ACC112 (cell line): ENCODE measurements around the gene ASCC3.

ENCODE experiments used
- H2AFZ ChIP-seq: fragments of 200-600 bp; sonication (generic); one replicate; pipeline ENCODE4 v1.6.0; 2017; ENCODE audit warnings: antibody characterized with exemption, low read length; ENCODE audit not compliant: unreplicated experiment
- H3K27ac ChIP-seq: fragments of 200-600 bp; sonication (generic); 2 replicates; pipeline ENCODE4 v1.5.1; 2014; ENCODE audit warnings: low read depth, mild to moderate bottlenecking, antibody characterized with exemption, low read length, moderate library complexity
- H3K27me3 ChIP-seq: fragments of 200-600 bp; sonication (generic); 2 replicates; pipeline ENCODE4 v1.6.1; 2014; ENCODE audit warnings: mild to moderate bottlenecking, antibody characterized with exemption, low read length, moderate library complexity, mixed read lengths; ENCODE audit not compliant: insufficient read depth
- H3K36me3 ChIP-seq: fragments of 200-600 bp; sonication (generic); 2 replicates; pipeline ENCODE4 v1.6.1; 2016; ENCODE audit warnings: mild to moderate bottlenecking, antibody characterized with exemption, low read length, moderate library complexity, mixed read lengths; ENCODE audit not compliant: insufficient read depth
- H3K4me1 ChIP-seq: fragments of 200-600 bp; sonication (generic); one replicate; pipeline ENCODE4 v1.6.1; 2016; ENCODE audit warnings: low read length, mixed read lengths; ENCODE audit not compliant: insufficient read depth, unreplicated experiment, control insufficient read depth
- H3K4me3 ChIP-seq: fragments of 200-600 bp; sonication (generic); 2 replicates; pipeline ENCODE4 v1.5.1; 2014; ENCODE audit warnings: mild to moderate bottlenecking, low read depth, low read length
- H3K79me2 ChIP-seq: fragments of 200-600 bp; sonication (generic); one replicate; pipeline ENCODE4 v1.6.0; 2016; ENCODE audit warnings: low read length; ENCODE audit not compliant: control insufficient read depth, unreplicated experiment, insufficient read depth

The ASCC3 gene

DNA sequence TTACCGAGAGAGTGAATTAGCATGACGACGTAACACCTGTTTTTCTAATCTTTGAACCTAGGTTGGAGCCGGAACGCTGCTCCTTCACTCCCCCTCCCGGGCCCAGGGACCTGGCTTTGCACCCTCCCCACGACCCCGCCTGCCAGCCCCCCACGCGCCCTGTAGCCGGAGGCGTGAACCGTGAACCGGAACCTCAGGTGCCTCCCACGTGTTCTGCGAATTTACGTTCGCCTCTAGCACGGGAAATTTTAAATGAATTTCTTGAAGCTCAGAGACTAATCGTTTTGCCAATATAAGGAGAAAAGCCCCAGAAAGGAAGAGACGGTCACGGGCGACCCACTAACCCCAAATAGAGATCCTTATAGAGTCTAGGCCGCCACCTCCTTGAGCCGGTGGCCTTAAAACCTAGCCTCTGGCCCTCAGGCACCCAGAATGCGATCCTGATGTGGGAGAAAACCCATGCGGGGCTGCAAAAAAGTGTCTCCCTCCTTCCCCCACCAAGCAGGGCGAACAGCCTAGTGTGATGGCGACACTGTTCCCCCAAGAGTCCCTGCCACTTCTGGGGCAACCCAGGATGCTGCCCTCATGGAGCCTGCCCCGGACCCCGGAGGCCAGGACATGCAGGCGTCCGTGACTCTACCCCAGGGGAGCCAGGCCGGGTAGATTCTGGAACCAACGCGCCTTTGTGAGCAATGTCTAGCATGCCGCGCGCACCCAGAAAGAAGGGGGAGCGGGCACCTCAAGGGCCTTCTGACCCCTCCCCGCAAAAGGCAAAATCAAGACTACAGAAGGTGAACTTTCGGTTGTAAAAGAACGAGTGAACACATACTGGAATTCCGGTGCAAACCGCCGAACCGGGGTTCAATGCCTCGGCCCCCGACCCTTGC is 413.8 kb downstream of the ASCC3 start:
- peaks cover 81% of the 10 kb centered on the region for H3K27me3 ChIP-seq
- no peaks in the 10 kb centered on the region for H3K79me2 ChIP-seq
- no peaks in the 10 kb centered on the region for H3K4me1 ChIP-seq
- H3K4me3 ChIP-seq = no peak overlapping the region
- no peak overlapping the region for H2AFZ ChIP-seq
- H3K36me3 ChIP-seq = no peaks in the 10 kb centered on the region
- H3K27ac ChIP-seq = no peak overlapping the region

DNA sequence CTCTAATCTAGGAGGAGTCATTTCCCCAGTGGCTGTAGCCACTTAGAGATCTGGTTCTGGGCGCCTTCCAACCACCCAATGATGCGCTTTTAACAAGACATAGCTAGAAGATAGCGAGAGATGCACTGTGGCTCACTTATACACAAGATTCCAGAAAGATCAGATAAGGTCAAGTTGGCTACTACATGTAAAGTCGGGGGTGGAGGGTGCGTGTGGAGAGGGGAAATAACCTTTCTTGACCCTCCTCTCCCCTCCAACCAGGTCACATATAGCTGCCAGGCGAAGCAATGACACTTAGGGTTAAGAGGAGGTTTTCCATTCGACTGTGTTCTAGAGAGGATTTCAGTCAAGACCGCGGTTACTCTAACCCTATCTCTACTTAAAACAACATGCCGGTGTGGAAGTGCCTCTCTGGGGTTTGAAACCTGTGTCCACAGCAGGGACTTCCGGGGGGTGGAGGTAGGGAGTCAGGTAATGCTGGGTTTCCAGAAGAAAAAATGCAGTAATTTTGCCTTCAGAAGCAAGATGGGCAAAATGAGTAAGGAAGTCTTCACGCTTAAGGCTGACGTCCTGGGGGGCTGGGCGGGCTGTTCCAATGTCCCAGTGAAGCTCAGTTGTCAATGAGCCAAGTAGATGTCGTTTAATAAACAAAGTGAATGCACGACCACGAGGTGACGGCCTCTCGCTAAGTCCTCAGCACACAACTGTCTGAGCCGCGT is 414.6 kb downstream of the ASCC3 start:
- no peaks in the 10 kb centered on the region for H3K79me2 ChIP-seq
- no peak overlapping the region for H3K4me3 ChIP-seq
- no peak overlapping the region for H2AFZ ChIP-seq
- H3K27me3 ChIP-seq = peaks cover 89% of the 10 kb centered on the region
- no peak overlapping the region for H3K27ac ChIP-seq
- H3K36me3 ChIP-seq = no peaks in the 10 kb centered on the region
- no peaks in the 10 kb centered on the region for H3K4me1 ChIP-seq

DNA sequence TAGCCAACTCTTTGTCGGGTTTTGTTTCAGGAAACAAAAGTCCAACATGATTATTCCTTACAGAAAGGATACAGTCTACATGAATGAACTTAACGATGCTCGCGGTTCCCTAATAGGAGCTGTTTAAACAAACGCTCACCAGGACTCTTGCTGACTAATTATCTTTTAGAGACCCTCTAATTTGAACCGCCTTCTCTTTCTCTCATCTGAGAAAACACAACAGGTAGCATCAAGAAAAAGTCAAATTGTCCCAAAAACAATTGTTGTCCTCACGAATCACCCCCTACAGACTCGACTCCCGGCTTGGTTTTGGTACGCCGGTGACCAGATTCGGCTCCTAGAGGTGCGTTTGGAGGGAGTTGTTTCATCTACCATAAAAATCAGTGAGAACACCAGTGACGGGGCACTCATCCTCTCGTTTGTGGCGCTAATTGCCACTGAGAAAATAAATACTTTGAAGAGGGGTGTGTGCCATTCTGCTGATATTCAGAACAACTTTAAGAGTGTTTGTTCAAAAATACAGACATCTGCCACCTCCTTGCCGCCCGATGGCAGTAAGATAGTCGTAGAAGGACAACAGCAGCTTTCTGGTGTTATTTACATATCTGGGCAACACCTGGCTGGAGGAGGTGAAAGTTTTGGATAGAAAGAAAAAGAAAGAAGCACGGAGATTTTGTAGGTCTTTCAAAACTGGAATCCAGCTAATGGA is 415.3 kb downstream of the ASCC3 start:
- no peaks in the 10 kb centered on the region for H3K36me3 ChIP-seq
- H3K27me3 ChIP-seq = peaks cover 91% of the 10 kb centered on the region
- H3K27ac ChIP-seq = no peak overlapping the region
- no peaks in the 10 kb centered on the region for H3K4me1 ChIP-seq
- peak overlapping the region; percentile 72 for H3K4me3 ChIP-seq
- H3K79me2 ChIP-seq = no peaks in the 10 kb centered on the region
- H2AFZ ChIP-seq = no peak overlapping the region

DNA sequence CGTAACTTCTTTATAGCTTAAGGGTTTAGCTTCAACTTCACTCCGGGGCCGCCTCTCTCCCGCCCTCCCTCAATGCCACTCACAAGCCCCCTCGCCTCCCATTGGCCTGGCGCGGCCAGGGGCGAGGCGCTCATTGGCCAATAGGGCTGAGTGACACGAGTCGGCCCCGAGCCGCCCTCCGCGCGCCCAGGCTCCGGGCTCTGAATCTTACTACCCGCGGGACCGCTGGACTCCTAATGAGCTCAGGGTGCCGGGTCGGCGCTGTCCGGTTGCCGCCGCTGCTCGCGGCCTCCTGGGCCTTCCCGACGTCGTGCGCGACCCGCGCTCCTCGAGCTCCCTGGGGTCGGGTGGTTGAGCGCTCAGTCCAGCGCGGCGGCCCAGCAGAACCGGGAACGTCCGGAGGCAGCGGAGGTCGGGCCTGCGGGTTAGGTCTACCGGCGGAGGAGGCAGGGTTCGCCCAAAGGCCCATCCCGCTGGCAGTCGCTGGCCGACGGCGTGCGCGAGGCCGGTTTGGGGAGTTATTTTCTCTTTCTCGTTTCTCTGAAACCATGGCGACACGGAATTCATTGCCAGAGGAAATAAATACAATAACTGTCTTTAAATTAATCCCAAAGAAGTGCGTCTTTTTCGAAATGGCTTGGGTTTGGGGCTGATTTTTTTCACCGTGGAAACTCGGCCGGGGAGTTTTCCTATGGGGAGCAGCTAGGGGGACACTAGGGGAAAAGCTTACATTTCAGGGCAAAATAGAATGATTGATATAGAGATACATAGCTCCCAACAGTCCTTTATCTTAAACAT is 416.0 kb downstream of the ASCC3 start, which contains the start of gene SIM1:
Gene SIM1 (minus strand): TSS at position 19 of the 798 bp plus-strand sequence. CDS start 1,453 bp downstream, outside the sequence.
- H3K27me3 ChIP-seq = peaks cover 98% of the 10 kb centered on the region

DNA sequence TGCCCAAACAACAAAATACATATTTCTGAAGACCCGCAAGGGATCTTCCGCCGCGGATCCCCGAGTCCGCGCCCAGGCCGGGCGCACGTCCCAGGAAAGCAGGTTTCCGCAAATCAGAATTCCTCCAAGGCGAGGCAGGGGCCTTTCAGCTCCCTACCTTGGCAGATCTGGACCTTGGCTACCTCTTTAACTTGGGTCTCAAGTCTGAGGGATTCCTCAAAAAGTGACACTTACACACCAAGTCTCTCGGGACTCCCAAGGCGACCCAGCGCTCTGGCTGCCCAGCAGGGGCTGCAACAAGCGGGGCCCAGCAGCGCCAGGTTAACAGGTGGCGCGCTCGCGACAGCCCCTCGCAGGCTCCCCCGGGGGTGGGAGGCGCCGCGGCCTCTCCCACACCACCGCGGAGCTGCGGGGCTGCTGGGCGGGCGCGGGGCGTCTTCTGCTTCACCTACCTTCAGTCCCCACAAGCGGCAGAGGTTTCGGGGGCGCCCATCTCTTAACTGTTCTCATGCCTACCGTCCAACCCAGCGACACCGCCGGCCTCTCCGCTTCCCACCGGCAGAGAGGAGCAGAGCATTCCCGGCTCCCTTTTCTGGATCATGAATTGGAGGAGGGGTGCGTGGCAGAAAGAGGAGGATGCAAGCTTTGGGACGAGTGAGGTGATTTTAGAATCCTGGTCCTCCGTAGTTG is 416.8 kb downstream of the ASCC3 start:
- Histone ChIP-seq H3K79me2 (no peaks in the 10 kb centered on the region), H3K4me3 (peak overlapping the region; percentile 72), H3K4me1 (no peaks in the 10 kb centered on the region), H3K36me3 (no peaks in the 10 kb centered on the region), H3K27ac (no peak overlapping the region), H2AFZ (peak overlapping the region; percentile 51), H3K27me3 (peaks cover 100% of the 10 kb centered on the region)

More for the DNA sequence above, 416.0 kb downstream of the ASCC3 start, which contains the start of gene SIM1:
- Histone ChIP-seq H3K4me1 (no peaks in the 10 kb centered on the region), H3K27ac (no peak within 1 kb of the TSS), H3K79me2 (no peaks in the 10 kb centered on the region), H3K36me3 (no peaks in the 10 kb centered on the region), H3K4me3 (peak within 1 kb of the TSS; percentile 72), H2AFZ (peak within 1 kb of the TSS; percentile 51)

DNA sequence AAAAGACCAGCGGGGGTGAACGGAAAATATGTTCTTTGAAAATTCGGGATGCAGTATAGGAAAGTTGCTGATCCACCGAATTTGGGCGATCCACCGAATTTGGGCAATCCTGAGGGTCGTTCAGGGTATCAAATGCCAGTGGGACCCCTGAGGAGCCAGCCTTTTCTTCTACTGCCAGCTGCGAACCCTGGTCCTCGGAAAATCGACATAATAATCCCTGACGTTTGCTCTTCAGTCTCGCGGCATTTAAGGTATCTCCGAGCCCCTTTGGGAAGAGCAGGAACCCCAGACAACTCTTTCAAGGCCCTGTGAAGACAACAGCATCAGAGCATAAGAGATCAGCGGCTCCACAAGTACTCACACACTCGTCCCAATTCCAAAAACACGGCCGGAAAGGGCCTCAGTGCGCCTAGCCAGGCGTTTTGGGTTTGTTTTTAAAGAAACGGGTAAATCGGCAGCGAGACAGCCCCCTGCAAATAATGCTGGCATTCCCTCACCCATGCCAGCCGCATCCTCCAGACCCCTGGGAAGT is 417.4 kb downstream of the ASCC3 start:
- Histone ChIP-seq H3K27me3 (peaks cover 100% of the 10 kb centered on the region), H3K4me3 (peak overlapping the region; percentile 72), H3K79me2 (no peaks in the 10 kb centered on the region), H3K27ac (no peak overlapping the region), H2AFZ (no peak overlapping the region), H3K4me1 (no peaks in the 10 kb centered on the region), H3K36me3 (no peaks in the 10 kb centered on the region)

DNA sequence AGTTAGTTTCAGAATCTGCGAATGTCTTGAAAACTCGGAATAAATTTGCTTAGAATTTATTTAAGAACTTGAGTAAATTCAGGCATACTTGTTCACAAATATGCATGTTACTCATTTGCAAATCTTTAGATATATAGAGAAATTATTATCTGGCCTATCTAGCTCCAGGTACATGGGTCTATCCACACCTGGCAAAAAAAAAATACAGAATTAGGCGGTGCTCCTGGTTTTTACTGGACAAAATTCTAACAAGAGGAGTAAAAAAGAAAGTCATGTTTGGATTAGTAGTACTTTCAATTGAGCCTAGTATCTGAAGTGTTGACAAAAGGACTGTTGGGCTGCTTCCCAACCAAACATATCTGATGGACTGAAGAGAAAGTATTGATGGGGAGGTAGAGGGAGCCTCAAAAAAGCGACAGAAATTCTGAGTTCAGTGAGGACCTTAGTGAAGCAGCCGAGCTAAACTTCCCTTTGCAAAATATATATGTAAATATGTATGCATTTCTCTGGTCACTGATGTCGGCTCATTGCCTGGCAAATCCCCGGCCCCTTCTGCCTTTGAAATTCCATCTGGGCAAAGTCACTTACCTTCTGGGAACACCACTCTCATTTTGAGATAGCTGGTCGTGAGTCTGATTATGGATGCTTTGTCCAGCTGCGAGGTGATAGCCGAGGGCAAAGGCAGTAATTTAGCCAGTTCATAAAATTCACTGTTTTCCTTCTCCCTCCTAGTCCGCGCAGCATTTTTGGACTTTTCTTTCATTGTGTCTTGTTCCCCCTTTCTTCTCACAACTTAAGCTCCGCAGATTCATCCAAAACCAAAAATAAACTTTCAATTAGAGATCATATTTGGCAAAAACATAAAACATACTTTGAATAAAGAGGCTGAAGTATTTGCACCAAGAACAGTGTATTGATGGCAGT is 418.2 kb downstream of the ASCC3 start:
- H3K27me3 ChIP-seq = peaks cover 100% of the 10 kb centered on the region
- H3K4me3 ChIP-seq = no peak overlapping the region
- no peak overlapping the region for H3K27ac ChIP-seq
- H2AFZ ChIP-seq = no peak overlapping the region
- no peaks in the 10 kb centered on the region for H3K4me1 ChIP-seq
- H3K79me2 ChIP-seq = no peaks in the 10 kb centered on the region
- H3K36me3 ChIP-seq = no peaks in the 10 kb centered on the region

DNA sequence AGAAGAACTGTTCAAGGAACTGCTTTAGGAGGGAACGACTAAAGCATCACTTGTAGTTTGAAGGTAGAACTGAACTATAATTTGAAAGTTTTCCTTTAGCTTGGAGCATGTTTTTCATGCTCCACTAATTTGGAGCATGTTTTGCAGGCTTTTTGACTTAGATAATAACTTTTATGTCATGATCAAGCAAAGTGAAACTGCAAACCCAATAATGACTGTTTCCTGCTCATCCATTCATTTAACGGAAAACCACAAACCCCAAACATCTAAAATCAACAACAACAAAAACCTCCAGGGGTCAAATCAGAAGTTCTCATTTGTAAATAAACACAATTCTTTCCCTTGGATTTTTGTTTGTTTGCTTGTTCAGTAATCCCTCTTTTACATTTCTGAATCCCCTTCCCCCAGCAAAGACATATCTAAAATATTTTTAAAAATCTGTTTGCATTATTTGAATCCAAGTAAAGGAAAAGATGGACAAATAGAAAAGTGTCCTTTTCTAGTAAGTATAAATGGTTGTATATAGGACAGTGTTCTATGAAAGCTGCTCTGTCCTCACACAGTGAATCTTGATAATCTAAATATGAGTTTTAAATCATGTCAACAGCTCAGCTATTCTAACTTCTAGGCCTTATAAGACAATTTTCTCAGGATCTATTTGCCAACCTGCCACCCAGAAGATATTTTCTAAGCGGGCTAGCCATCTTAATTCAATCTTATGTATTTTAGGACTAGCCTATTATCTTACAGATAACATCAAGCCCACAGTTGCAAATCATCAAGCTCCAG is 419.0 kb downstream of the ASCC3 start:
- Histone ChIP-seq H3K27me3 (peaks cover 100% of the 10 kb centered on the region), H3K27ac (no peak overlapping the region), H3K4me3 (peak overlapping the region; percentile 41), H3K36me3 (no peaks in the 10 kb centered on the region), H2AFZ (no peak overlapping the region), H3K79me2 (no peaks in the 10 kb centered on the region), H3K4me1 (no peaks in the 10 kb centered on the region)
